ENCODE measurements around the gene EPB41L1.

The EPB41L1 gene

GRCh38 chr20:36214684-36215256 is 60.2 kb downstream of the EPB41L1 start:
- no peak overlapping the region for H3K4me3 ChIP-seq (replicated peaks; ENCODE audit: low read depth, low read length)
- peak; percentile 64 for TF ChIP-seq CTCF (IDR thresholded peaks at IDR 0.05; ENCODE audit: low read depth, low read length, missing control alignments)
- DNase-seq (ENCODE audit: extremely low read depth, low read depth), result no peak

DNA sequence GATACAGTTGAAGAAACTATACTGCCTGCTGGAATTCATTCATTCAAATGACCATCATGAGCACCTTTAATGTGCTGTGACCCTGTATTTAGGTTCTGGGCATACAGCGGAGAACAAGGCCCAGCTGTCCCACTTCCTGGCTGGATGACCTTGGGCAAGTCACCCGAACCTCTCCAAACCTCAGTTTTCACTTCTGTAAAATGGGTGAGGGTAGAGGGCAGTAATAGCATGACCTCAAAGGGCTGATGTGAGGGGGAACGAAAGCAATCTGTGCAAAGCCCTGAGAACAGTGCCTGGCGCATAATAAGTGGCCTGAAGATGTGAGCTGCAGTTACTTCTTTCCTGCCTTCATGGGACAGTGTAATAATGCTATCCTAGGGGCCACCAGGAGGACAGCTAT is 61.2 kb downstream of the EPB41L1 start:
- no peak for DNase-seq (ENCODE audit: extremely low read depth, low read depth)
- TF ChIP-seq CTCF (IDR thresholded peaks at IDR 0.05; ENCODE audit: low read depth, low read length, missing control alignments), result no peak
- H3K4me3 ChIP-seq (replicated peaks; ENCODE audit: low read depth, low read length), result no peak overlapping the region

- no peak for TF ChIP-seq CTCF (IDR thresholded peaks at IDR 0.05; ENCODE audit: low read depth, low read length, missing control alignments)
- DNase-seq (ENCODE audit: extremely low read depth, low read depth), result no peak
- no peak overlapping the region for H3K4me3 ChIP-seq (replicated peaks; ENCODE audit: low read depth, low read length)
These were observed 61.9 kb downstream of the EPB41L1 start for GRCh38 chr20:36216314-36217025.

GRCh38 chr20:36217226-36217625 is 62.7 kb downstream of the EPB41L1 start:
- no peak for TF ChIP-seq CTCF (IDR thresholded peaks at IDR 0.05; ENCODE audit: low read depth, low read length, missing control alignments)
- DNase-seq (ENCODE audit: extremely low read depth, low read depth), result no peak

DNA sequence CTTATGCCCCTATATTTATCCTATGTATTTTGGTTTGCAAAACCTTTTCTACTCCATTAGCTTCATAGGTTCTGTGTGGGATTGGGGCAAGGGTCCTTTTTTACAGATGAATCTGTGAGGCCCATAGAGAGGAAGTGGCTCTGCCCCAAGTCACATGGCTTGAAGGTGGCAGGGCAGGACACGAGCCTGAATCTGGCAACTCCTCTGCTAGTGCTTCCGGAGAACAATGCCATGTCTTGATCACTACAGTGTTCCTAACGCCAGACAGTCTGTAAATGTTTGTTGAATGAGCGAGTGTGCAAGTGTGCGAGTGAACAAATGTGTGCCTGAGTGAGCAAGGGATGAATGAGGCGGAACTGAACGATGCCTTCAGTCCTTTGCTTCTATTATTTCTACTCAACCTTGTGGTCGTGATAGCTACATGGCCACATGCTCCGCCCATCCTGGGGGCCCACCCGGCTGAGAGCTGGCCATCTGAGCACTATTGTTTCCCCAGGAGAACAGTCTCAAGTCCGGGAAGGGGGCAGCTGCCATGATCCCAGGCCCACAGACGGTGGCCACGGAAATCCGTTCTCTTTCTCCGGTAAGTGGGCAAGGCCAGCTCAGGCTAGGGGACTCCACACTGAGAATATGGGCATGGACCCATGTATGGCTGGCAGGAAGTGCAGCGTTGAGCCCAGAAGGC is 64.0 kb downstream of the EPB41L1 start:
- no peak for DNase-seq (ENCODE audit: extremely low read depth, low read depth)
- H3K4me3 ChIP-seq (replicated peaks; ENCODE audit: low read depth, low read length), result no peak overlapping the region
- no peak for TF ChIP-seq CTCF (IDR thresholded peaks at IDR 0.05; ENCODE audit: low read depth, low read length, missing control alignments)

More at GRCh38 chr20:36217226-36217625, 62.7 kb downstream of the EPB41L1 start:
- H3K4me3 ChIP-seq (replicated peaks; ENCODE audit: low read depth, low read length), result no peak overlapping the region

DNA sequence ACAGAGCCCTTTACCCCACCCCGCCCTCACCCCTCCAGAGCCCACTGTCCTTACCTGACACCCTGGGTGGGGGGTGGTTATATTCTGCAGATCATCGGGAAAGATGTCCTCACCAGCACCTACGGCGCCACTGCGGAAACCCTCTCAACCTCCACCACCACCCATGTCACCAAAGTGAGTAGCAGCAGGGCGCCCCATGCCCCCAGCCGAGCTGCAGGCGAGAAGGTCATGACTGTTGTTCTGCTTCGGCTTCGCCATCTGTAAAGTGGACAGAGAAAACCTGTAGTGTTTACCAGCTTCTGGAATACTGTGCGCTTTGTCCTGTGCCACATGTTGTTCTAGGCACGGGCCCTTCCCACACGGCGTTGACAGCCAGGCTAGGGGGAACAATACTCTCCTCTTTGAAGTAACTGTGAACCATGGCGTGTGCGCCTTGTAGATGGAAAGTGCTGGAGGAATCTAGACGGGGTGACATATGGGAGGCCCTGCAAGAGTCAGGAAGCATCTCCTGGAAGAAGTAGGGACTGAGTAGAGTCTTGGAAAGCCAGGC is 65.2 kb downstream of the EPB41L1 start:
- no peak for TF ChIP-seq CTCF (IDR thresholded peaks at IDR 0.05; ENCODE audit: low read depth, low read length, missing control alignments)
- H3K4me3 ChIP-seq (replicated peaks; ENCODE audit: low read depth, low read length), result no peak overlapping the region
- DNase-seq (ENCODE audit: extremely low read depth, low read depth), result no peak

Data from HFF-Myc (cell line).